ENCODE measurements around the gene DECR2.

DECR2 gene

DNA sequence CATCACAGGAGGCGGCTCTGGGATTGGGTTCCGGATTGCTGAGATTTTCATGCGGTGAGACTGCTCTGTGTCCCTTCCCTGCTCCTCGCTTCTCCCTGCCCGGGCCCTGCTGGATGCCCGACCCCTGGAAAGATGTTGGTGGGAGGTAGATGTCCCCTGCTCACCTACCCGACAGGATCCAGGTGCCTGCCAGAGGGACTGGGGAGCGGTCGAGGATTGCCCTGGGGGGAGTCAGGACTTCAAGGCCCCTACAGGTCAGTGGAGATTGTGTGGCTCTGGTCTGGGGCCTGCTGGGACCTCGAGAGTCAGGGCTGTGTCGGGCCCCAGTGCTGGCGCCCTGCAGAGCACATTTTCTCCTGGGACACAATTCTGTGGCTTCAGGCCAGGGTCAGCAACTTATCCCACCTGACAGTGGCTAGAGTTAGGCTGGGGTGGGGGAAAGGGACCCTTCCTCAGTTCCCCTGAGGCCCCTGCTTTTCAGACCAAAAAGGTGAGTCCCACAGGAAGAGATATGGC lies 3.3 kb downstream of the DECR2 start:
- in situ Hi-C loops (cut with HindIII; ENCODE audit: low sequenced_read_pairs): no loop called here
- H3K4me3 ChIP-seq (ENCODE audit: low read depth, low read length): no peak overlapping the region
- no peak for DNase-seq (ENCODE audit: low read depth)
- TF ChIP-seq, protein P1, sequence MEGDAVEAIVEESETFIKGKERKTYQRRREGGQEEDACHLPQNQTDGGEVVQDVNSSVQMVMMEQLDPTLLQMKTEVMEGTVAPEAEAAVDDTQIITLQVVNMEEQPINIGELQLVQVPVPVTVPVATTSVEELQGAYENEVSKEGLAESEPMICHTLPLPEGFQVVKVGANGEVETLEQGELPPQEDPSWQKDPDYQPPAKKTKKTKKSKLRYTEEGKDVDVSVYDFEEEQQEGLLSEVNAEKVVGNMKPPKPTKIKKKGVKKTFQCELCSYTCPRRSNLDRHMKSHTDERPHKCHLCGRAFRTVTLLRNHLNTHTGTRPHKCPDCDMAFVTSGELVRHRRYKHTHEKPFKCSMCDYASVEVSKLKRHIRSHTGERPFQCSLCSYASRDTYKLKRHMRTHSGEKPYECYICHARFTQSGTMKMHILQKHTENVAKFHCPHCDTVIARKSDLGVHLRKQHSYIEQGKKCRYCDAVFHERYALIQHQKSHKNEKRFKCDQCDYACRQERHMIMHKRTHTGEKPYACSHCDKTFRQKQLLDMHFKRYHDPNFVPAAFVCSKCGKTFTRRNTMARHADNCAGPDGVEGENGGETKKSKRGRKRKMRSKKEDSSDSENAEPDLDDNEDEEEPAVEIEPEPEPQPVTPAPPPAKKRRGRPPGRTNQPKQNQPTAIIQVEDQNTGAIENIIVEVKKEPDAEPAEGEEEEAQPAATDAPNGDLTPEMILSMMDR (IDR thresholded peaks at IDR 0.05; ENCODE audit: low read depth, low read length, missing control alignments): no peak

DNA sequence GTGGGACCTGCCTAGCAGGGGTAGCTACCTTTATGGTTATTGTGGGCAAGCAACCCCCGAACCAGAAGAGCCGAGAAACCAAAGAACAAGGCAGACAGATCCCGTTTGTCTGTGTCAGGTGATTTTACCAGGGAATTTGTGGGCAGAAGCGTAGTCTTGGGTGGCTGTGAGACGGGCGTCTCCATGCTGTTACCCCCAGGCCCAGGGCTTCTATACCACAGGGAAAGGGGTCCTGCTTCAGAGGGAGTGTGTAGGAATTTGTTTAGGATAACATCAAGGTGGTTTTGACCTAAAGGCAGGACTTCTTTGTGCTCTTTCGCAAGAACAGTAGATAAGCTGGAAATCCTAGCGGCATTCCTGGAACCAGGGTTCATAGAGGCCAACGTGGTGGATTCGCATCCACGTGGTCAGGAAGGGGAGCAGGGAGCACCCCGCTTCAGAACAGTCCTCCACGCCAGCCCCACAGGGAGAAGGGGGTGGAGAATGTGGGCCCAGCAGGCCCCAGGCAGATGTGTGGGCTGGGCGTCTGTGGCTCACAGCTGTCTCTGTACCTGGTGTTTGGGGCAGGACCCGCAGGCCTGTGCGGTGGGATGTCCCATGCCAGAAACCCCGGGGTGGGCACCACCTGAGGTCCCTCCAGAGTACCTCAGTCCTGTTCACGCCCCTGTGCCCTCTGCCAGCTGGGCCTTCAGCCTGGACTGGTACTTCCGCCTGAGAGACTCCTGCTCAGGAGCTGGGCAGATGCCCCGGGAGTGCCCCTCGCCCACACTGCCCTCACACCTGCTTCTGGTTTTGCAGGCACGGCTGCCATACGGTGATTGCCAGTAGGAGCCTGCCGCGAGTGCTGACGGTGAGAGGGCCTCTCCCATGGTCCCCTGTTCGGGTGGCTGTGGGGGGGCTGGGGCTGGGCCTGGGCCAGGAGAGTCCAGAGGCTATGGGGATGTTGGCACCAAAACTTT lies 4.1 kb downstream of the DECR2 start:
- TF ChIP-seq, protein P1 (IDR thresholded peaks at IDR 0.05; ENCODE audit: low read depth, low read length, missing control alignments): no peak
- no peak overlapping the region for H3K4me3 ChIP-seq (ENCODE audit: low read depth, low read length)
- in situ Hi-C loops (cut with HindIII; ENCODE audit: low sequenced_read_pairs): no loop called here
- DNase-seq (ENCODE audit: low read depth): no peak

DNA sequence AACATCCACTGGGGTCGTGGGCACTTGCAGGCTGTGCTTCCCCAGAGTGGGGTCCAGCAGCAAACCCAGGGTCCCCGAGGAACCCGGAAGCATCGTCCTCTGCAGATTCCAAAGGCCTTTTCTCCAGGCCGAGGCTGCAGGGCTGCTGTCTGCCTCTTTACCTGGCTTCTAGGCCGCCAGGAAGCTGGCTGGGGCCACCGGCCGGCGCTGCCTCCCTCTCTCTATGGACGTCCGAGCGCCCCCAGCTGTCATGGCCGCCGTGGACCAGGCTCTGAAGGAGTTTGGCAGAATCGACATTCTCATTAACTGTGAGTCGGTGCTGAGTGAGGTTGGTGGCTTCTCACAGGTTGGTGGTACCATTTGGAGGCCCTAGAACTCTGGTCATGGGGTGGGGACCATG lies 5.6 kb downstream of the DECR2 start:
- TF ChIP-seq, protein P1 (IDR thresholded peaks at IDR 0.05; ENCODE audit: low read depth, low read length, missing control alignments): no peak
- no peak overlapping the region for H3K4me3 ChIP-seq (ENCODE audit: low read depth, low read length)
- in situ Hi-C loops (cut with HindIII; ENCODE audit: low sequenced_read_pairs): no loop called here
- DNase-seq (ENCODE audit: low read depth): no peak

DNA sequence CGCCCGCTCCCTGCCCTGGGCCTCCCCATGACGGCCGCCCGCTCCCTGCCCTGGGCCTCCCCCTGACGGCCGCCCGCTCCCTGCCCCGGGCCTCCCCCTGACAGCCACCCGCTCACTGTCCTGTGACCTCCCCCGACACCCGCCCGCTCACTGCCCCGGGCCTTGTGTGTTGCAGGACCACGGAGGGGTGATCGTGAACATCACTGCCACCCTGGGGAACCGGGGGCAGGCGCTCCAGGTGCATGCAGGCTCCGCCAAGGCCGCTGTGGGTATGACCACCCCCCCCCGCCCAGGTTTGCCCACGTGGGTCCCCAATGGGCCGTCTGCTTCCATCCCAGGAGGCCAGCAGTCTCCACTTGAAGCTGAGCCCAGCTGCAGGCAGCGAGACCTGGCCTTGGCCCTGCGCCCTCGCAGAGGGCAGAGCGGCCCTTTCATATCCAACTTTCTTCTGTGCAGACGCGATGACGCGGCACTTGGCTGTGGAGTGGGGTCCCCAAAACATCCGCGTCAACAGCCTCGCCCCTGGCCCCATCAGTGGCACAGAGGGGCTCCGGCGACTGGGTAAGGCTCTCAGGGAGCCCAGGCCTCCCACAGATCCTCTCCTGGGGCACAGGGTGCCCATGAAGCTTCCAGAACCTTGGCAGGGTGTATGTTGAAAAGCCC lies 9.0 kb downstream of the DECR2 start:
- no peak for DNase-seq (ENCODE audit: low read depth)
- TF ChIP-seq, protein P1 (IDR thresholded peaks at IDR 0.05; ENCODE audit: low read depth, low read length, missing control alignments): no peak
- H3K4me3 ChIP-seq (ENCODE audit: low read depth, low read length): no peak overlapping the region
- in situ Hi-C loops (cut with HindIII; ENCODE audit: low sequenced_read_pairs): no loop called here

DNA sequence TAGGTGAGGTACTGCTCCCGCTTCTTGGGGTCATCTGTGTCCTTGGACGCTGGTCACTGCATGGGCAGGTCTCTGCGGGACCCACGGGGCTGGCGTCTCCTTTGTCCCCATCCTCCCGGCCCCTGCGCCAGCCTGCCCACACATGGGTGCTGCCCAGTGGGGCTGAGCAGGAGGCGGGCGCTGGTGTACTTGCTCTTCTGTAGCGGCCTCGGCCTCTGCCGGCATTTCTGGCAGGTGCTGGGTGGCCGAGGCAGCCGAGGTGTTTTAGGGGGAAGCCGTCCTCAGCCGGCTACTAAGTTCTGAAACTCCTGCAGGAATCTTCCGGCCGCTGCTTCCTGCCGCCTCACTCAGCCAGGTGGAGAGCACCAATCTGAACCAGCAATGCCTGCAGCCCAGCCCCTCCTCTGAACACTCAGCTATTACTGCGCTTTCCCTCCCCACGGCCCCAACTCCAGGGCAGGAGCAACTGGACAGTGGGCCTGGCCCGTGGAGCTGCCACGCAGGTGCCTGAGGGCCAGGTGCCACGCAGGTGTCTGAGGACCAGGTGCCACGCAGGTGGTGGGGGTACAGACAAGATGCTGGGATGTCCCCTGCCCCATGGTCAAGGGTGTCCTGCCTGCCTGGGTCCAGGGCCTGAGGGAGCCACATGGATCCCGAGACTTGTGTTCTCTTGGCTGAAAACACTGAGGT lies 10.0 kb downstream of the DECR2 start:
- in situ Hi-C loops (cut with HindIII; ENCODE audit: low sequenced_read_pairs): no loop called here
- TF ChIP-seq, protein P1 (IDR thresholded peaks at IDR 0.05; ENCODE audit: low read depth, low read length, missing control alignments): no peak
- H3K4me3 ChIP-seq (ENCODE audit: low read depth, low read length): no peak overlapping the region
- no peak for DNase-seq (ENCODE audit: low read depth)

All from astrocyte of the cerebellum (primary cell).